HG02852 (cell line): ENCODE data around the gene ESPNL.
"Not testable (repeated sequence)": the region's sequence is repeated elsewhere in the genome, so short reads cannot be mapped to it uniquely, and the experiment has no call there.

ENCODE experiments used
- ATAC-seq: cut with Tn5 transposase; IDR thresholded peaks from one replicate; pipeline ENCODE4 v1.9.1; 2021; ENCODE audit warnings: mild to moderate bottlenecking, moderate library complexity; ENCODE audit not compliant: unreplicated experiment

Gene ESPNL

DNA sequence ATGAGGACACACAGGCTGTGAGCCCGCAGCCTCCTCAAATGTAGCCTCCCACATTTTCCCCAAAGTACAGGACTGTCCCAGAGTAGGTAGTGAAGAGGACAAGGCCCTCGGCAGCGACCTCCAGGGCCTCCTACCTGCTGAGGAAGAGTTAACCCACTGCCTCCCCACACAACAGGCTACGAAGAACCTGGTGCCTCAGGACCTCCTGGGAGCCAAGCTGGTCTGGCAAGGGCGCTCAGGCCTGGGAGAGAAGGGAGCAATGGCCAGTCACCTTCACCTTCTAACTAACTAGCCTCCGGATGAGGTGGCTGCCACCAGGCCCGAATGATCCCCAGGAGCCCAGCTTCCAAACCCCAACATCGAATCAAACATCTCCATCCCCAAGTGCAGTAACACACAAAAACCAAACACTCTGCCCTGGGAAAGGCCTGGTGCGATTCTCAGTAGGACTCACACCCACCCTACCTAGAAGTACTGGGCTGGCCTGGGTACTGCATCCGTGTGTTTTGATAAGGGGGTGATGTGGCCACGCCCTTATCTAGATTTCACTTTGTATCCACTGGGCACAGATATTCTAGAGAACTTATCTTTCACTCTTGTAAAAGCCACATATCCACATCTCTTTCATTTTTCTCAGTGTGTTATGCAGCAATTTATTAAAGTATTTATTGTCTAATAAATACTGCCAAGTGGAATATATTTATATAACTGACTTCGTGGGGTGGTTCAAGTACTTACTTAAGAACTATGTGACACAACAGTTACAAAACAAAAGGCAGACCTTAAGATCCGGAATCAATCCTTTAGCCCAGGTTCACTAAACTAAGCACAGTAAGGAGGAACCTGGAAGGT, 68.3 kb downstream of the ESPNL start:
- no peak for ATAC-seq

DNA sequence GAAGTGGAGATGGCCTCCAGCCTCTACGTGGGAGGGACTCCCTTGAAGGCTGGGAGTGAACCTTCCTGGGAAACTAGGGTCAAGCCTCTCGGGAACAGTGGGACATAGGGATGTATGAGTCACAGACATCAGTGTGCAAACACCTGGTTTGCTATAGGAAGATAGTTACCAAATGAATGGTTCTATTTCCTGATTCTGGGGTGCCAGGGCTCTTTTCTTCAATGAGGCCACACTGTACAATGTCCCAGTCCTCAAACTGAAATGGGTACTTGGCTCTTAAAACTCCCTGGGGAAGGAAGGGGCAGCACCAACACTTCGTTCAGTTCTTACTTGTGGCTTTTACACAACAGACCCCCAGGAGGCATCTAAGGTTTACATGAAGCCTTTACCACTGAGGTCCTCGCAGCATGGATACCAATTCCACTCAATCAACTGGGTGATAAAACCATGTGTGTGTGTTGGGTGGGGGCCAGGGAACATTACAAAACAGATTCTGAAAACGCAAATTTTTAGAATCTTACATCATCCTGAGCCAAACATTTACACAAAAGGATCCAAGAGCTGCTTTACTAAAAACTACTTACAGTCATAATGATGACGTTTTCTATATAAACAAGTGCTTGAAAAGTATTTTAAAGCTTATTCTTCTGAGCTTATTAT, 69.0 kb downstream of the ESPNL start:
- ATAC-seq: no peak

DNA sequence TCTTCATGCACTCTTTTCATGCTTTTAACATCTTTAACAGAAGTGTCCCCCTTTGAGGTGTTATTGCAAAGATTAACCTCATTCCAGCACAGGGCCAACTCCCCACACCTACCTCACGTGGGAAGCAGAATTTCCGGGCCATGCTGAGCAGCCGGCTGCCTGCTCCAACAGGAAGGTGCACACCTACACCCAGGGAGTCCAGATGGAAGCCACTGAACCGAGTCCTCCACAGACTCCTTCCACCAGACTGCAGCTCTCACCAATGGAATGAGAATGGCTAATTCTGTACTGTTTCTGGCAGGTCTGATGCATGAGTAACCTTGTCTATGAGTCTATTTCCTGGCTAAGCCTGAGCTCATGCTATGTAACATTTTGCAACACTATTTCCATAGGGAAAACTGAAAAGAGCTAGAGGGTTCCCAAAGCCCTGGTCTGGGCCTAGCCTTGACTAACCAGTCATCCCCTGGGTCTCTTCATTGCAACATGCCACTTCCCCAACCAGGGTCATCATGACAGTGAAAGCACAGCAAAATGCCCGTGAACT, 69.6 kb downstream of the ESPNL start:
- ATAC-seq: no peak

DNA sequence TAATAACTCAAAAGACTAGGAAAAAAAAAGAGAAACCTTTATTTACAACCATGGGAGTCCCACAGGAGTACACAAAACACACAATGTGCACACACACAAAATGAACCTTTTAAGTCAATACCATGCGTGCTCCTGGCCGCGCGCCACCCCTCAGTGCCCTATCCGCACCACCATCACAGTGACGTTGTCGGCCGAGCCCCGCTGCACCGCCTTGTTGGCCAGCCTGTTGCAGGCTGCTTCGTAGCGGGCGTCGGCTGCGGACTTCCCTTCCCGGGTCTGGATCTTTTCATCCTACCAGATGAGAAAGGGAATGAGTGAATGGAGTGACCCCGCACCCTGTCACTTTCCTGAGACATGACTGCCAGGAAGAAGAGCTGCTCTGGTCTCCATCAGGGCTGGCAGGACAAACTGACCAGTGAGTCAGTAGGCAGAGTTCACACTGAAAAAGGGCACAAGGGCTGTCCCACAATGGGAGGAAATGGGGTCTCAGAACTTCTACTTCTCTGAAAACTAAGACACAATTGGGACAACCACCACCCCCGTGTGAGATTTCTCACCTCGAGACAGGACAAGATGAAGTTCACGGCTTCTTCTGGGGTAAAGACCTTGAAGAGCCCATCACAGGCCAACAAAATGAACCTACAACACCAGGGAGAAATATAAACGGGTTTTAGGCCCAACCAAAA, 70.4 kb downstream of the ESPNL start:
- ATAC-seq: no peak

DNA sequence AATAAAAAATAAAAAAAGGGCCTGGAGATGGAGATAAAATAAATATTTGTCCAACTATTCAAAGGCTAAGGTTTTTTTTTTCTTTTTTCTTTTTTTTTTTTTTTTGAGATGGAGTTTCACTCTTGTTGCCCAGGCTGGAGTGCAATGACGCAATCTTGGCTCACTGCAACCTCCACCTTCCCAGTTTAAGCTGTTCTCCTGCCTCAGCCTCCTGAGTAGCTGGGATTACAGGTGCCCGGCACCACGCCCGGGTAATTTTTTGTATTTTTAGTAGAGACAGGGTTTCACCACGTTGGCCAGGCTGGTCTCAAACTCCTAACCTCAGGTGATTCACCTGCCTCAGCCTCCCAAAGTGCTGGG, 70.9 kb downstream of the ESPNL start:
- not testable (repeated sequence) for ATAC-seq

DNA sequence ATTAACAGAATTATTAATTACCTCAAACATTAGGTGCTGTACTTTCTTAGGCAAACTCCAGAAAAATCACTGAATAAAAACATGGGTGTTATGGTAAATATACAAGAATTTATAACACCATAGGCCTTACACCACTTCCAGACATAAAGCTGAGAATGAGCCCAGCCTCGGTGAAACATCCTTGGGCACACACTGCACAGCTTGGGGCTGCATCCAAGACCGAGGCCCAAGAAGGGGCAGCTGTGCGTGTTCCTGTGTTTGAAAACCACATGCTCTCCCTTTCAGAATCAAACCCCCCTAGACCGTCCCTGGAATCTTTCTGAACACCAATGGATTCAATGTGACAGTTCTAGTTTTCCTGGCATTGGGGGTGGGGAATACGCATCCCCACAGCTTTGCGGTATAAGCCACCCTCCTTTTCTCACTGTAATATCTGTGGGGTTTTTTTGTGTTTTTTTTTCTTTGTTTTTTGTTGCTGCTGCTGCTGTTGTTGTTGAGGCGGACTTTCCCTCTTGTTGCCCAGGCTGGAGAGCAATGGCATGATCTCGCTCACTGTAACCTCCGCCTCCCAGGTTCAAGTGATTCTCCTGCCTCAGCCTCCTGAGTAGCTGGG, 71.5 kb downstream of the ESPNL start:
- no peak for ATAC-seq

DNA sequence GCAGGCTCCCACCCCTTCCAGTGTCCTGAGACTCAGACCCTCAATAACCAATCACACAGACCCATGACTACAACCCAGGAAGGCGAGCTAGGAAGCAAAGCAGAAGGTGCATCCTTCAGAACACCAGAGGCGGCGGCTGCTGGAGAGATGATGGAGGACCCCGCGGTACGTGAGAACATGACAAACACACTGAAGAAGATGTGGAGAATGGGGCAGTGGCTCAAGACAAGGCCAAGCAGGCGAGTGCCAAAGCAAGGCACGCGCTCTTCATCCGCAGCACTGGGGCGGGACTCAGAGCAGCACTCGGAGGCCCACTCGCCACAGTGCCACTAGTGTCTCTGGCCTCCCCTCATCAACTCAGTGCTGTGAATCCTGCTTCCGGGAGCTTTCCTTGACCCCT, 72.3 kb downstream of the ESPNL start:
- no peak for ATAC-seq

DNA sequence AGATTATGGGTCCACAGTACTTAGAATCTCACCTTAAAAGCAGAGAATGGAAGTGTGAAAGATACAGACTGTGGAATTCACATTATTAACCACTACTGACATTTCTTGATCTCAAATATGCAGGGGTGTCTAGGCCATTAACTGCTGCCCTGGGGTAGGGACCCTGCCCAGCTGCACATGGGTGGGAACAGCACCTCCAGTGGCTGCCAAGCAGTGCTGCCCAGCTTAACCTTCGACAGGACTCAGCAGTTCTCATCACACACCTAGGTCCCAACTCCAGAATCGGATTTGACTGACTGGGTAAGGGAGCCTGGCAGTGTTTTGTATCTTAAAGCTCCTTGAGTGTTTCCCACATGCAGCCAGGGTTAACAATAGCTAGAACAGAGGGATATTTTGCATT, 73.6 kb downstream of the ESPNL start:
- ATAC-seq: no peak

DNA sequence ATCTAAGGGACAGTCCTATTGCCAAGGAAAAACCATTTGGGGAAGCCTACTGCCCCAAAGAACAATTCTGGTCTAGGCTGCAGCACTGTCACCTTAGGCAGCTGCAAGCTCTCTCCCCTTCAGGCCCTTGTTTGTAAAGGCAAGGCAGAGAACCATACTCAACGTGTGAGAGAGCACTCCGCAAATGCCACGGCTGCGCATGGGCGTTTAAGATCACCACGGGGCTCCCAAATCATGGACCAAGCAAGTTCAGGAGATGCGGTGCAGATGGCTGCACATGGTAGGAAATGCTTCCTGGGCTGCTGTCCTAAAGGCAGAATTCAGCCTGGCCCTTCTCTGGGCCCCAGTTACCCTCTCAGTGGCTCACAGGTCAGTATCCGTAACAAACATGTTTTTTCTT, 74.2 kb downstream of the ESPNL start:
- no peak for ATAC-seq

DNA sequence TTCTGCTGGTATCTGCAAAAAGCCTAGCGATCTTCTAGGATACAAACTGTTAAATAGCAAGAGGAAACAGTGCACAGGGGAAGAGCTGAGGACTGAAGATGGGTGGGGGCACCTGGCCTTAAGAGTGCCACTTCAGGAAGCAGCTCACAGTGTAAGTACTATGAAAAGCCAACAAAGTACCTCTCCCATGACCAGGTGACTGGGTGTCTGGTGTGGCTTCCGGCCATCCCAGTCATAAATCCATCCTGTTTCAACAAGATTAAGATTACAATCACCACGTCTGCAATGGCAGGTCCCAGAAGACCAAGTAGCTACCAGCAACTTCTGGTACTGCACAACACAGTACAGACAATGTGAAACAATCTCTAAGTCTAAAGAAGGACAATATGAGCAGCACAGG, 74.6 kb downstream of the ESPNL start:
- no peak for ATAC-seq

DNA sequence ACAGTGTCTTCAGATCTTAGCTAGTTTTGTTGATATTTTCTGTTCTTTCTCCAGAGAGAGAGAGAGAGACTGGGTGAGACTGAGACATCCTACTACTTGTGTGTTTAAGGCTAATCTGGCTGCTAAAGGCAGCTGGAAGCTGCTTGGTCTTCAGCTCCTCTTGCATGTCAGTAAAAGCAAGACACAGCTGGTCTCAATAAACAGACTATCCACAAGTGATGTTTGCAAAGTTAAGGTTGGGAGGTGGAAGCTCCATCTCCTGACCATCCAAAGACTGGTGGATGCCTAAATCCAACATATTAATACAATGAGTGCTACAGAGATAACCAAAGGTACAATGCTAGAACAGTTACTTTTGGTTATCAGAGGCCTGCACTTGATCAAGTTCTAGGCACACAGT, 76.5 kb downstream of the ESPNL start:
- ATAC-seq: no peak

DNA sequence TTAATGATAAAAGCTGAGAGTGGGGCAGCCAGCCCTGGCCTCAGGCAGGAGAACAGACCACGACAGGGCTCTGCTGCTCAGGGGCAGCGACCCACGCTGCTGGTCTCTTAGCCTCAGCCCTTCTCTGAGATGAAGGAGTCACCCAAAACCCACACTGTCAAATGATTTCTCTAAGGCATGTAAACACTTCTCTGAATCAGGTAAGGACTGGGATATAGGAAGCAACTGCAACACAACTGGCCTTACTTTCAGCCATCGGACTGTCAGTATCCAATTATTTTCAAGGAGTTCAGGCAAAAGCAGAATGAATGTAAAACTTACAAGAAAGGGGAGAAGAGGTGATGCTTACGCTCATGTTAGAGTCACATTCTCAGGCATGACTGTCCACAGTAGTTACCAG, 80.4 kb downstream of the ESPNL start:
- no peak for ATAC-seq

DNA sequence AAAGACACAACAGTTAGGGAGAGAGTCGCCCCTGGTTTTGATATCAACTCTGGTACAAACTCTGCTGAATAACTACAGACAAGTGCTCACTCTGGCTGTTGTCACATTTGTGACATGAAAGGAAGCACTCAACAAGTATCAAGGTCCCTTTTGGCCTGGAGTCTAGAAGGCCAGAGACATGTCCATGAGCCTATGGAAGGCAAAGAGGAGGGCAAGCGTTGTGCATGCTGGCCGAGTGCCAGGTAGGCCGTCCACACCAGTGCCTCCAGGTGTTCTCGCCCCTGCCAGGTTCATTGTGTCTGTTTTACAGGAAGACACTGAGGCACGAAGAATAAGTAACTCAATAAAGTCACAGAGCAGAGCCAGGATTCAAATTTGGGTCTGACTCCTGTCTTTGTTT, 82.2 kb downstream of the ESPNL start:
- no peak for ATAC-seq
